ENCODE measurements around the gene NOP14.

Gene NOP14

GRCh38 chr4:2893772-2894171 is 69.4 kb downstream of the NOP14 start:
- no peaks in the 10 kb centered on the region for H3K9me3 ChIP-seq (ENCODE audit: insufficient read depth, low read depth, low read length)
- H3K36me3 ChIP-seq (ENCODE audit: insufficient read depth, low read depth, low read length) = peaks cover 43% of the 10 kb centered on the region
- H3K4me1 ChIP-seq (ENCODE audit: insufficient read depth, low read length) = no peaks in the 10 kb centered on the region

GRCh38 chr4:2891294-2891693 is 71.9 kb downstream of the NOP14 start:
- H3K4me1 ChIP-seq (ENCODE audit: insufficient read depth, low read length) = no peaks in the 10 kb centered on the region
- H3K4me3 ChIP-seq (ENCODE audit: low read length) = no peak overlapping the region
- no peak overlapping the region for H3K9ac ChIP-seq (ENCODE audit: low read depth, low read length)
- H3K27ac ChIP-seq (ENCODE audit: low read length) = no peak overlapping the region
- peaks cover 30% of the 10 kb centered on the region for H3K36me3 ChIP-seq (ENCODE audit: insufficient read depth, low read depth, low read length)
- H3K9me3 ChIP-seq (ENCODE audit: insufficient read depth, low read depth, low read length) = no peaks in the 10 kb centered on the region
- H3K27me3 ChIP-seq (ENCODE audit: insufficient read depth, low read length) = no peaks in the 10 kb centered on the region

More at GRCh38 chr4:2893772-2894171, 69.4 kb downstream of the NOP14 start:
- Histone ChIP-seq H3K27me3 (ENCODE audit: insufficient read depth, low read length) (no peaks in the 10 kb centered on the region), H3K4me3 (ENCODE audit: low read length) (no peak overlapping the region), H3K9ac (ENCODE audit: low read depth, low read length) (no peak overlapping the region), H3K27ac (ENCODE audit: low read length) (no peak overlapping the region)

DNA sequence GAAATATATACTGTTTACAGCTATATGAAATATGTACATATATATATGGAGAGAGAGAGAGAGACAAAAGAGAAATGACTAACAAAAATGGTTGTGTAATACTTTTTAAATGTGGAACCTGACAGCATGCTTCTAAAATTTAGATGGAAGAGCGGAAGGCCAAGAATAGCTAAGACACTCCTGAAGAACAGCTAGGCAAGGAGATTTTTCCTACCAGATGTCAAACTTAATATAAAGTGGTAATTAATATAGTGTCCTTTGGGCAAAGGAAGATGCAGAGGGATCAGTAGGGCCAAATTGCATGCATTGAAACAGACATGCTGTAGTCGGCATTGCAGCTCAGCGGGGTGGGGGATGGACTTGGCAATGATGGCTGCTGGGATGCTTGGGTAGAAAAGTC is 74.3 kb downstream of the NOP14 start:
- Histone ChIP-seq H3K27me3 (ENCODE audit: insufficient read depth, low read length) (no peaks in the 10 kb centered on the region), H3K9me3 (ENCODE audit: insufficient read depth, low read depth, low read length) (no peaks in the 10 kb centered on the region), H3K27ac (ENCODE audit: low read length) (no peak overlapping the region), H3K4me3 (ENCODE audit: low read length) (no peak overlapping the region), H3K4me1 (ENCODE audit: insufficient read depth, low read length) (no peaks in the 10 kb centered on the region), H3K36me3 (ENCODE audit: insufficient read depth, low read depth, low read length) (peaks cover 28% of the 10 kb centered on the region), H3K9ac (ENCODE audit: low read depth, low read length) (no peak overlapping the region)

All from iPS-20b (cell line).